Esophagus muscularis mucosa (tissue), 4 donors: ENCODE data around the gene CYTH1. TPM values are rescaled to one million over a fixed set of nuclear protein-coding genes. Genes with fewer than 3 reads are reported as not detected.

Source experiments
- DNase-seq: peaks from one replicate; pipeline ENCODE4 v3.0.0-alpha.2; 2017; ENCODE audit errors: extremely low spot score
- H3K27ac ChIP-seq, 4 donors: fragments of 200-600 bp; sonication (generic); replicated peaks in 1 of 4; 1 replicate in 3 of 4; 2 replicates in 1 of 4; pipeline ENCODE4 v1.5.1; 2016 to 2019; ENCODE audit warnings: mild to moderate bottlenecking in 1 of 4
- H3K27me3 ChIP-seq, 4 donors: fragments of 200-600 bp; sonication (generic); one replicate each; pipeline versions ENCODE4 v1.5.1 to v1.6.0; 2016 to 2019
- H3K36me3 ChIP-seq, 4 donors: fragments of 200-600 bp; sonication (generic); one replicate each; pipeline ENCODE4 v1.5.1; 2016 to 2019
- H3K4me1 ChIP-seq, 4 donors: fragments of 200-600 bp; sonication (generic); one replicate each; pipeline ENCODE4 v1.5.1; 2016 to 2019
- H3K4me3 ChIP-seq, 4 donors: fragments of 200-600 bp; sonication (generic); 1 replicate in 2 of 4; 2 replicates in 2 of 4; pipeline ENCODE4 v1.5.1; 2016 to 2019; ENCODE audit warnings: mild to moderate bottlenecking in 4 of 4, moderate library complexity in 1 of 4
- H3K9me3 ChIP-seq, 4 donors: fragments of 200-600 bp; sonication (generic); 1 replicate in 3 of 4; 2 replicates in 1 of 4; pipeline ENCODE4 v1.5.1; 2016 to 2019
- CTCF ChIP-seq, 3 experiments: fragments of 200-600 bp in 2 of 3; fragments of 450-650 bp in 1 of 3; sonication (generic) in 2 of 3; IDR thresholded peaks; one replicate each; pipeline ENCODE4 v1.5.1; 2017 to 2019; ENCODE audit warnings: antibody characterized with exemption in 3 of 3, mild to moderate bottlenecking in 2 of 3, moderate library complexity in 1 of 3
- EP300 ChIP-seq: sonication (generic); formaldehyde crosslinking; IDR thresholded peaks from one replicate; pipeline ENCODE4 v1.6.1; 2017; ENCODE audit warnings: antibody characterized with exemption
- POLR2A ChIP-seq: fragments of 450-650 bp; IDR thresholded peaks from one replicate; pipeline ENCODE4 v1.6.1; 2017; ENCODE audit warnings: antibody characterized with exemption, moderate library complexity, mild to moderate bottlenecking, low read depth
- POLR2AphosphoS5 ChIP-seq, 2 donors: sonication (generic); formaldehyde crosslinking; IDR thresholded peaks; one replicate each; pipeline ENCODE4 v1.6.1; 2017; ENCODE audit warnings: antibody characterized with exemption in 2 of 2
- WGBS: methylation state at CpG from one replicate; pipeline ENCODE4 v1.1.5; 2018; 5-methylcytosine and 5-hydroxymethylcytosine counted together
- intact Hi-C: fragments of 100-400 bp; cut with DNase I; formaldehyde crosslinking; loops from one replicate; pipeline ENCODE4 v1.15.1; 2023
- total RNA-seq, 4 donors: library from RNA; depleted of rRNA; stranded (reverse); fragments of >200 nt; gene quantifications; one replicate each; pipeline versions ENCODE4 v1.1.0 to v1.2.1, GENCODE V29; 2016

The CYTH1 gene
- total RNA-seq, 4 donors from 2014 or later, result 25.7 to 39.4 (median 35.7) TPM

- no peak for DNase-seq
- intact Hi-C loops, result no loop called here
- 92% methylated on average over 20 of the region's 20 CpGs for WGBS
These were observed 111.0 kb downstream of the CYTH1 start for GRCh38 chr17:78670850-78671725.

GRCh38 chr17:78669975-78670518 is 112.0 kb downstream of the CYTH1 start:
- Histone ChIP-seq H3K27me3 (no peaks in the 10 kb centered on the region), H3K4me1 (peaks cover 17 to 21% (median 18%) of the 10 kb centered on the region in 4 donors), H3K9me3 (no peaks in the 10 kb centered on the region), H3K4me3 (no peak overlapping the region), H3K36me3 (peaks cover 4 to 34% (median 19%) of the 10 kb centered on the region in 4 donors), H3K27ac (no peak overlapping the region)
- 87% methylated on average over 16 of the region's 23 CpGs for WGBS
- intact Hi-C loops, result no loop called here
- no peak for DNase-seq
- TF ChIP-seq EP300, result no peak
- no peak for TF ChIP-seq POLR2A
- TF ChIP-seq POLR2AphosphoS5 (IDR thresholded peaks at IDR 0.05), result no peak
- TF ChIP-seq CTCF (IDR thresholded peaks at IDR 0.05), result no peak

More at GRCh38 chr17:78670850-78671725, 111.0 kb downstream of the CYTH1 start:
- Histone ChIP-seq H3K9me3 (no peaks in the 10 kb centered on the region), H3K4me1 (peaks cover 7 to 11% (median 8%) of the 10 kb centered on the region in 4 donors), H3K27ac (no peak overlapping the region), H3K27me3 (no peaks in the 10 kb centered on the region), H3K36me3 (peaks cover 14 to 44% (median 29%) of the 10 kb centered on the region in 4 donors), H3K4me3 (no peak overlapping the region)
- TF ChIP-seq POLR2AphosphoS5 (IDR thresholded peaks at IDR 0.05) (no peak), CTCF (IDR thresholded peaks at IDR 0.05) (no peak), EP300 (no peak), POLR2A (no peak)

- no peak for DNase-seq
- H3K27ac ChIP-seq, result no peak overlapping the region
- H3K4me1 ChIP-seq, result peaks cover 21 to 27% (median 23%) of the 10 kb centered on the region in 4 donors
- H3K9me3 ChIP-seq, result no peaks in the 10 kb centered on the region
- no peak for TF ChIP-seq EP300
- no peak for TF ChIP-seq POLR2A
- TF ChIP-seq POLR2AphosphoS5 (IDR thresholded peaks at IDR 0.05), result no peak
- TF ChIP-seq CTCF (IDR thresholded peaks at IDR 0.05), result no peak
- intact Hi-C loops, result no loop called here
- H3K27me3 ChIP-seq, result no peaks in the 10 kb centered on the region
- no peak overlapping the region for H3K4me3 ChIP-seq
- 94% methylated on average over 22 of the region's 22 CpGs for WGBS
- H3K36me3 ChIP-seq, result peaks cover 0 to 27% (median 12%) of the 10 kb centered on the region in 4 donors
These were observed 112.7 kb downstream of the CYTH1 start for GRCh38 chr17:78669256-78669974.

GRCh38 chr17:78668847-78669246 is 113.2 kb downstream of the CYTH1 start:
- TF ChIP-seq POLR2A (no peak), POLR2AphosphoS5 (IDR thresholded peaks at IDR 0.05) (no peak), EP300 (no peak), CTCF (IDR thresholded peaks at IDR 0.05) (no peak)
- intact Hi-C loops, result no loop called here
- Histone ChIP-seq H3K4me3 (no peak overlapping the region), H3K9me3 (no peaks in the 10 kb centered on the region), H3K27ac (no peak overlapping the region), H3K36me3 (peaks cover 0 to 22% (median 9%) of the 10 kb centered on the region in 4 donors), H3K27me3 (no peaks in the 10 kb centered on the region), H3K4me1 (peaks cover 21 to 28% (median 23%) of the 10 kb centered on the region in 4 donors)
- WGBS, result 88% methylated on average over 3 of the region's 4 CpGs
- DNase-seq, result no peak
